HG03558 (cell line): ENCODE results near the gene TENT5D.
"Not testable (repeated sequence)": the region's sequence is repeated elsewhere in the genome, so short reads cannot be mapped to it uniquely, and the experiment has no call there.

ENCODE experiments used
- ATAC-seq: cut with Tn5 transposase; IDR thresholded peaks from one replicate; pipeline ENCODE4 v1.9.1; 2021; ENCODE audit warnings: moderate number of reproducible peaks; ENCODE audit not compliant: unreplicated experiment; ENCODE audit errors: extremely low read depth

Gene TENT5D

DNA sequence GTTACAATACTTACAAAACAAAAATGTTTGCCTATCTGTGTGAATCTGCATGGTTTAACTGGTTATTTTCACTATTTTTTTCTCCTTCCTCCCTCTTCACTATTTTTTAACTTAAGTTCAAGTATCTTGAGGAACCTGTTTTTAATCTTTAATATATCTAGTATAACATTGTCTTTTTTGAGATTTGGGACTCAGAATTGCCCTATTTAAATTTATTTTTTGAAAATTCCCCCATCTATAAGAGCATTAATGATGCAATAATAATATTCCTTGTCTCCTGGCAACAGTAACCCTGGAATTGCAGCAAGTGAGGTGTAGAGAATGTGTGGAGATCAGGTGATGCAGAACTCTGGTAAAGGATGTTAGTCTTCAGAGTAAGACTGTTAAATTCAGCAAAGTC is at the start of gene TENT5D:
TSS of gene TENT5D (plus strand) at position 301 of the 400 bp plus-strand sequence. CDS start 22,093 bp downstream, outside the sequence.
- no peak for ATAC-seq

DNA sequence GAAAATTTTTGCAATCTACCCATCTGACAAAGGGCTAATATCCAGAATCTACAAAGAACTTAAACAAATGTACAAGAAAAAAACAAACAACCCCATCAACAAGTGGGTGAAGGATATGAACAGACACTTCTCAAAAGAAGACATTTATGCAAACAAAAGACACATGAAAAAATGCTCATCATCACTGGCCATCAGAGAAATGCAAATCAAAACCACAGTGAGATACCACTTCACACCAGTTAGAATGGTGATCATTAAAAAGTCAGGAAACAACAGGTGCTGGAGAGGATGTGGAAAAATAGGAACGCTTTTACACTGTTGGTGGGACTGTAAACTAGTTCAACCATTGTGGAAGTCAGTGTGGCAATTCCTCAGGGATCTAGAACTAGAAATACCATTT is 34.6 kb upstream of the TENT5D start:
- ATAC-seq = not testable (repeated sequence)

GRCh38 chrX:80388206-80388605 is 32.0 kb upstream of the TENT5D start:
- no peak for ATAC-seq

DNA sequence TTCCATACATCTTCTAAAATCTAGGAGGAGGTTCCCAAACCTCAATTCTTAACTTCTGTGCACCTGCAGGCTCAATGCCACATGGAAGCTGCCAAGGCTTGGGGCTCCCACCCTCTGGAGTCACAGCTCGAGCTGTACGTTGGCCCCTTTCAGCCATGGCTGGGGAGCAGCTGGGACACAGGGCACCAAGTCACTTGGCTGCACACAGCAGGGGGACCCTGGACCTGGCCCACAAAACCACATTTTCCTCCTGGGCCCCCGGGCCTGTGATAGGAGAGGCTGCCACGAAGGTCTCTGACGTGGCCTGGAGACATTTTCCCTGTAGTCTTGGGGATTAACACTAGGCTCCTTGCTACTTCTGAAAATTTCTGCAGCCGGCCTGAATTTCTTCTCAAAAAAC is 8.2 kb upstream of the TENT5D start:
- ATAC-seq = no peak

DNA sequence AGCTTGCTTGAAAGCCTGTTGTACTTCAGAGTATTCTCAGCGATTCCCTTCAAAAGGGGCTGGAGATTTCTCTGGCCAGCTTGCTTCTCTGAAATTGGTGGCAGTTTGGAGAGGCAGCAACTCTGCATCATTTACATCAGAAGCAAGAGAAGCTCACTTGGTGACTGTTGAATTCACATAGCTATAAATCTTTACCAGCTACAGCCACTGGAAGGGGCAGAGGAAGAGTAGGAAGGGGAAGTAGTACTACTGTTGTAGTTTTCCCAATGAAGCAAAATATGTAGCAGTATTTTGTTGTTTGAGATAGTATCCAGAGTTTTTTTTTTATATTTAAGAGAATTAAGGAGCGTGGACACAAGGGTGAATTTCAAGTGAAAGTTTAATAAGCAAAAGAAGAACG is 2.8 kb downstream of the TENT5D start:
- ATAC-seq = no peak

GRCh38 chrX:80423744-80424143 is 3.5 kb downstream of the TENT5D start:
- no peak for ATAC-seq

GRCh38 chrX:80430826-80431504 is 10.7 kb downstream of the TENT5D start:
- ATAC-seq = no peak

GRCh38 chrX:80431505-80431832 is 11.2 kb downstream of the TENT5D start:
- ATAC-seq = no peak

DNA sequence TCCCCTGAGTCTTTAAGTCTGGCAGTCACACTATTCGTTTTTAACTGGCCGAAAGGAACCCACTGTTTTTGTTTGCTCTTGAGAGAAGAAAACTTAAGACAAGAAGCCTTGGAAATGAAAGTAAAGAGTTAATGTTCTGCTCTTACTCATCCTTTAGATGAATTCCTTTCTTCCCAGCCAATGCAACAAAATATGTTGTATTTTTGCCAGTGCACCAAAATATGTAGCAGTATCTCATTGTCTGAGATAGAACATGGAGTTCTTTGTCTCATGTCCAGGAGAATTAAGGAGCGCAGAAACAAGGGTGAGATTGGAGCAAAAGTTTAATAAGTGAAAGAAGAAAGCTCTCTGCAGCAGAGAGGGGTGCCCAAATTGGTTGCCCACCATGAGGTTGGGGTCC is 12.2 kb downstream of the TENT5D start:
- ATAC-seq = no peak

- no peak for ATAC-seq
These were observed 12.6 kb downstream of the TENT5D start for GRCh38 chrX:80432863-80433262.

GRCh38 chrX:80468166-80468565 is 47.9 kb downstream of the TENT5D start:
- not testable (repeated sequence) for ATAC-seq

DNA sequence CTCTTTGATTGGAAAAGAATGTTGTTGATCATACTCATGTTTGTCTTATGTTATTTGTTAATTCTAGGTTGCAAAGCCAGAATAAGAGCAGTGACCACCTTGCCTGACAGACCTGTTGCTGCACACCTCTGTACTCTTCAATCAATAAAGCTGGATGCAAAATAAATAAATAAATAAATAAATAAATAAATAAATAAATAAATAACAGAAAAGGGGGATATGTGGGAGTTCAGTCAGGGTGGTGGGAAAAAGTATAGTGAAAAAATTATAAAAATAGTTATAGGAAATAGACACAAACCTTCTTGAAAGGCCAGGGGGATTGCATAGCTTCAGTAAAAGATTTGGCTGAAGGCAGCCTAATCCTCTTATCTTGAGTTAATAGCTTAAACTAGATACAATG is 51.3 kb downstream of the TENT5D start:
- ATAC-seq = no peak

DNA sequence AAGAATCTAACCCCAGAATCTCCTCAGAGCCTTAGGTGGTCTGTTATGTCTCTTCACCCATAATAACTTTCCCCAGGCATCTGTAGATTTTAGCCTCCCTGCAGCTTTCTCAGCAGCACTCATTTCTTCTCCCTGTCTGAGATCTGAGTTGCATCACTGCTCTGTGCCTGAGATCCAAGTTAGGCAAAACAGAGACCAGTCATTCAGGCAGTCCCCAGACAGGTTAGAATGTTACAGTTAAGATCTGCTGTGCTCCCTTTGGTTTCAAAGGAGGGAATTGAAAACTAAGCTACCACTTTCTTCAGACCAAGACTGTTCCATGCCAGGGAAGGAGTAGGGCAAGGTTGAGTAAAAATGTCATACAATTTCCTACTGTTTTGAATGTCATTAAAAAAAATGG is 65.3 kb downstream of the TENT5D start:
- ATAC-seq = no peak

GRCh38 chrX:80486299-80486698 is 66.1 kb downstream of the TENT5D start:
- no peak for ATAC-seq

GRCh38 chrX:80489166-80489565 is 68.9 kb downstream of the TENT5D start:
- no peak for ATAC-seq
